ENCODE measurements around the gene FRYL.

GRCh38 chr4:48570646-48571220, 209.3 kb downstream of the FRYL start:
- TF ChIP-seq CTCF (IDR thresholded peaks at IDR 0.05 in 4 of 5, conservative IDR thresholded peaks at IDR 0.05 in 1 of 5) (no peak), POLR2A (IDR thresholded peaks at IDR 0.05) (no peak)
